Pons (tissue), 1 donor: ENCODE results near the gene OLFML2A.

Experiments
- DNase-seq: peaks from one replicate; pipeline ENCODE4 v3.0.0-alpha.2; 2016; ENCODE audit warnings: low spot score

OLFML2A gene

GRCh38 chr9:124778575-124779367, 1.8 kb downstream of the OLFML2A start:
- no peak for DNase-seq

DNA sequence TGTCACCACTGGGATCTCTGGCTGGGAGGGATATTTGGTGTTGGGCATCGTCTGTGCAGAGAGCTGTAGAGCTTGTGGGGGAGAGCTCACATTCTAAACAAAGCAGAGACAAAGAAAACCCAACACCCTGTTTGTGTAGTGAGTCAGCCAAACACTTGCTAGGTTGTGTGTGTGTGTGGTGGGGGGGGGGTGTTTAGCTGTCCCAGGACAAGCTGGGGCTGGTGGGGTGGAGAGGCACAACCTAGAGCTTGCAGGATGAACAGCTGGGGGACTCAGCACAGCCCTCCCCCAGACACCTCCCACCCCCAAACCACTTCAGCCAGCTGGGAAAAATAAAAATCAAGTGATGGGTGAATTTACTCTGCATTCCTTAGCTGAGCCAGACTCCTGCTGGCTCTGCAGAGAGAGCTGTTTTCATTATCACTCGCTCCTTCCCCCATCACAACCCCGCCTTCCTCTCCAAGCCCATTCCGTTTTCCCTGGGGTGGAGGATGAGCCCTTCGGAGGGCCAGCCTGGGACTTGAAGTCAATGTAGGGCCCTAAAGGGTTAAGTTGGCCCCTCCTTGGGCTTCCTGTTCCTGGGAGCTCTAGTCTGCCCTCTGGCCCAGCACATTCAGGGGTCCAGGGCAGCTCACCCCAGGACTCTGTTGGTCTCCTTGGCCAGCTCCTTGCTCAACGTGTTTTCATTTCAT, 2.6 kb downstream of the OLFML2A start:
- DNase-seq, result no peak

DNA sequence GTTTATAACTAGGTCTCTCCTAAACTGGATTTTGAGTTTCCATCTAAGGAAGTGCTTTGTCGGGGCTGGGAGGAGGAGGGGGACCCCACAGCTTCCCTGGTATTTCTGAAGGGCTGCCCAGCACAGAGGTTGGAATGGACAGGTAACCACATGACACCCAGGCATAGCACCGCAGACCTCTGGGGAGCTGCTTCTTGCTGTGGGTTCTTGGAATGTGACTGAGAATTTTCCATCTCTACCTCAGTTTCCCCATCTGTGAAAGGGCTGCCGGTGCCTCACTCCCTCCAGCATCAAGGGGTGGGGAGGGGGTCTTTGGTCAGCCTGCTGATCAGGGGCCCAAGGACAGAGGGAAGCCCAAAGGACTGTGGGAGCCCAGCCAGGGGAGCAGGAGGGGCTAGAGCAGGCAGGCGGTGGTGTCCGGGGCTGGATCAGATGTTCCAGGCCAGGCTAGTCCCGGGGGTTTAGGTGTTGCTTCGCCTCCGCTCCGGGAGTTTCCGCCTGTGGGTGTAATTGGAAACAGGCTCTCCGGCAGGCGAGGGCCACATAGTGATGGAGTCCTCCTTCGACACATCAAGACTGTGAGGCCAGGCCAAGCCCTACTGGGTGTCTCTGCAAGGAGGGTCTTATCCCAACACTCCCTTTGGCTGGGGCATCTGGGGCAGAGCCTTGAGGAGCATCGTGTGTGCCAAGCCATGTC, 3.3 kb downstream of the OLFML2A start:
- no peak for DNase-seq

DNA sequence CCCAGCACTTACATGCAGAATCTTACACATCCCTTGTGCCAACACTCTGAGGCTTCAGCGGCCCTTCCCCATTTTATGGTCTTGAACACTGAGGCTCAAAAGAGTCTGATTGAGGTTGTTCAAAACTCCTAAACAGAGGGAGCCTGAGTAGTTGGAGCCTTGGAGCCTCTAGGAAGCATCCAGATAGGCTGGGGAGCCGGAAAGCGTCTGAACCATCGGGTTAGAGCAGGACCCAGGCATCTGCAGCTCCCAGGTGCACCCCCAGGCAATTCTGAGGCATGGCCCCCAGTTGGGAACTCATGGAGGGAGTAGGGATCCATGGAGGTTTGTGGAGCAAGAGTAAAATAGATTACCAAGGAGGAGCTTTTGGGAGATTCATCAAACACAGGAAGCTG, 3.8 kb downstream of the OLFML2A start:
- no peak for DNase-seq

- DNase-seq, result no peak
Measured at GRCh38 chr9:124781967-124782660, 5.2 kb downstream of the OLFML2A start.

- no peak for DNase-seq
Measured at GRCh38 chr9:124782661-124783574, 6.0 kb downstream of the OLFML2A start.

DNA sequence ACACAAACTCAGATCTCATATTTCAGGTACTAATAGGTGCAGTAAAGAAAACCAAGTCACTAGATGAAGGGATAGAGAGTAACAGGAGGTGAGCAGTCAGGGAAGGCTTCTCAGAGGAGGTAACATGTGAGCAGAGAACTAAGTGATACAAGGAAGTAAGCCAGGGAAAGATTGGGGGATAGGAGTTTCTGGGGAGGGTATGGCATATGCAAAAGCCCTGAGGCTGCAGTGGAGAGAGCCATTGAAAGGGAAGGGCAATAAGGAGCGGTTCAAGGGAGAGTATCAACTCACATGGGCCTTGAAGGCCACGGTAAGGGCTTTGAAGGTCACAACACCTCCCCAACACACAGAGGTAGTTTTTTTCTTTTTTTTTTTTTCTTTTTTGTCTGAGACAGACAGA, 6.9 kb downstream of the OLFML2A start:
- no peak for DNase-seq

GRCh38 chr9:124784509-124784908, 7.6 kb downstream of the OLFML2A start:
- DNase-seq, result no peak

DNA sequence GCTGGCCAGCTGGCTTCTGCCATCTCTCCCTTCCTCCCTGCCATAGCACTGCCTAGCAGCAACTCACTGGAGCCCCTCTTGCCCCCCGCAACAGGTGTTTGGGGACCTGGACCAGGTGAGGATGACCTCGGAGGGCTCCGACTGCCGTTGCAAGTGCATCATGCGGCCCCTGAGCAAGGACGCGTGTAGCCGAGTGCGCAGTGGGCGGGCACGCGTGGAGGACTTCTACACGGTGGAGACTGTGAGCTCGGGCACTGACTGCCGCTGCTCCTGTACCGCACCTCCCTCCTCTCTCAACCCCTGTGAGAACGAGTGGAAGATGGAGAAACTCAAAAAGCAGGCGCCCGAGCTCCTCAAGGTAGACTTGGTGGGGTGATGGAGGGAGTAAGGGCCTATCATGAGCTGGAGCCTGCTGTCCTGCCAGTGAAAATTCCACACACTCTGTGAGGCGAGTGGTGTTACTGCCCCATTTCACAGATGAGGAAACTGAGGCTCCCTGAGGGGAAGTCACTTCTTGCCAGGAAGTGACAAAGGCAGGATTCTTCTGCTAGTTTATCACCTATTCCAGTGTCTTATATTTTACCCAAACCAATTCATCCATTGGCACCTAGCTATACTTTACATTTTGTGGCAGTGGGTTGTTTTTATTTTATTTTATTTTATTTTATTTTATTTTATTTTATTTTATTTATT, 10.1 kb downstream of the OLFML2A start:
- no peak for DNase-seq

- no peak for DNase-seq
Measured at GRCh38 chr9:124788542-124789217, 11.7 kb downstream of the OLFML2A start.

- no peak for DNase-seq
Measured at GRCh38 chr9:124789531-124789930, 12.6 kb downstream of the OLFML2A start.

DNA sequence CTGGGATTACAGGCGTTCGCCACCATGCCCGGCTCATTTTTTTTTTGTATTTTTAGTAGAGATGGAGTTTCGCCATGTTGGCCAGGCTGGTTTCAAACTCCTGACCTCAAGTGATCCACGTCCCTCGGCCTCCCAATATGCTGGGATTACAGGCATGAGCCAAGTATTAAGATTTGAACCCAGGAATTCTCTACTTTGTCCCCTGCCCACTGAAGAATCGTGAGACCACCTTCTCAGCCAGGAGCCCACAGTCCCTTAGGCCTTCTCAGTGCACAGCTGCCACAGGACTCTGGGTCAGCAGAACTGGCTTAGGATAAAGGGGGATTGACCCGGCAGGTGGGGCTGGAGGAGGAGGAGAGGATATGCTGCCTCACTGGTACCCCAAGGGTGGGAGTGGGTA, 13.4 kb downstream of the OLFML2A start:
- DNase-seq, result no peak

DNA sequence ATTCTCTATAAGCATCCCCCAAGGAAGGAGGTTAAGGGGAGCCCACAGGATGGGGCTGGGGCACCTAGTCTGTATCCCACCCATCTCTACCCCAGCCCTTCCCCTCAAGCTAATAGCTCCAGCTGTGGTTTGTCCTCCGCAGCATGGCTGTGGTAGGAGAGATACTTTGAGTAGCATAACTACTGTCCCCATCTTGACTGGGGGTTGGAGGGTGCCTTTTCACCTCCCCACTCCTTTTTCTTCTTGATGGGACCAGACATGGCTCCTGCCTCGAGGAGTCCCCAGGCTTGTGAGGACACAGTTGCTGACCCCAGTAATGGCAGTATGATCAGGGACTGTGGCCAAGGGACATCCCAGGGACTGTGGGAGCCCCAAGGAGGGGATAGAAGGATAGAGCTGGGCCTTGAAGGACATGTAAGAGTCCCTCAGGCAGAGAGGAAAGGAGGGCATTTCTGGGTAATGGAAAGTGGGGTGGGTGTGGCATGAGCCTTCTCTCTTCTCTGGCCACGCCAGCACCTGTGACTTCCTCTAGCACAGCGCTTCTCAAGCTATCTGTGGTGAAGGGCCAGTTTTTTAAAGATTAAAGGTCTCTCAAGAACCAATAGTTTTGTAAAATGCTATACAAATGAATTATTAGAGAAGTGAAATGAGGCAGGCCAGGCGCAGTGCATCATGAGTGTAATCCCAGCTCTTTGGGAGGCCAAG, 14.0 kb downstream of the OLFML2A start:
- no peak for DNase-seq

- DNase-seq, result no peak
Measured at GRCh38 chr9:124792257-124793014, 15.5 kb downstream of the OLFML2A start.

GRCh38 chr9:124793015-124793541, 16.1 kb downstream of the OLFML2A start:
- DNase-seq, result no peak

GRCh38 chr9:124794902-124795491, 18.1 kb downstream of the OLFML2A start:
- DNase-seq, result no peak

DNA sequence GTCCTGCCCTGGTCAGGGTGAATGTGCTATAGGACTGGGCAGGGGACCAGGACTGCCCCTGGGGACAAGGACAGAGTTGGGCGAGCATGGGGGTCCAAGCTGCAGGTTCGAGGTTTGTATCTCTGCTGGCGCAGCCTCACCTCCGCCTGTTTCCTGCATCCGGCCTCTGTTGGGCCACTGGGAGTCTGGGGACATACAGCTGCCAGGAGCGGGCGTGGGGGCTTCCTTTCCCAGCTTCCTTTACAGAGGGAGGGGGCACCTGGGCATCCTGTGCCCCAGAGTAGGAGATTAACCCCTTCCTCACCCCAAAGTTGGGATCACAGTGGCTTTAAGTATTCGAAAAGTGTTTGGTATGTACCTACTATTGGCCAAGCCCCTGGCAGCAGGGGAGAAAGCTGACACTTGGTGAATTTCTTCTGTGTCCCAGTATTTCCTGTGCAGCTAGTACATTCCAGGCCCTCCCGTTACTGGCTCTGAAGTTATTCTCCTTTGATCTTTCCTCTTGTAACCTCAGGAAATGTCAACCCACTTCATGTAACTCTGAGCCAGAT, 19.0 kb downstream of the OLFML2A start:
- DNase-seq, result no peak
